Melanocyte of skin (primary cell): Measurements from ENCODE around the gene MKRN1. TPM values are rescaled to one million over a fixed set of nuclear protein-coding genes. Genes with fewer than 3 reads are reported as not detected.

Experiments used
- total RNA-seq, 2 donors: library from RNA; depleted of rRNA; stranded (reverse); fragments of >200 nt; gene quantifications; 2 replicates each; pipeline ENCODE4 v1.2.3, GENCODE V29; 2012

MKRN1 gene
- 10 to 100 TPM; 50.2 to 76.9 TPM for total RNA-seq

GRCh38 chr7:140479062-140479738 lies at the start of gene MKRN1:
MKRN1 (minus strand) TSS chr7:140479505; CDS start chr7:140479344, 161 bp downstream.

GRCh38 chr7:140403878-140404564 lies 75.3 kb downstream of the MKRN1 start, which contains the start of gene RAB19:
RAB19 (plus strand) TSS chr7:140404058; CDS start chr7:140407647, 3,589 bp downstream.

Other genes starting within 250 kb of the MKRN1 start
- 10 to 100 TPM; 75.0 to 78.6 TPM for gene SLC37A3, start 81.0 kb downstream of the MKRN1 start, total RNA-seq
- gene RAB19, start 75.4 kb downstream of the MKRN1 start, total RNA-seq: not detected
- gene DENND2A, start 161.3 kb upstream of the MKRN1 start, total RNA-seq: 10 to 100 TPM; 13.8 to 23.6 TPM
- gene ADCK2, start 193.4 kb upstream of the MKRN1 start, total RNA-seq: 10 to 100 TPM; 23.7 to 31.0 TPM
- gene NDUFB2, start 217.2 kb upstream of the MKRN1 start, total RNA-seq: 10 to 100 TPM; 57.1 to 76.6 TPM